Hematopoietic multipotent progenitor cell treated with erythropoietin and hydrocortisone succinate and interleukin-3 and kit ligand, for 17 days (in vitro differentiated cells): ENCODE data around the gene C1QTNF5.
"Not testable (repeated sequence)": the region's sequence is repeated elsewhere in the genome, so short reads cannot be mapped to it uniquely, and the experiment has no call there.

Experiments used
- DNase-seq: peaks from one replicate; pipeline ENCODE4 v3.0.0-alpha.2; 2015; ENCODE audit warnings: low spot score

C1QTNF5 gene

GRCh38 chr11:119340335-119341221 is at the start of gene C1QTNF5:
Gene C1QTNF5, minus strand, starts transcription at chr11:119340883. Its CDS starts 486 bp downstream, at chr11:119340397.
- no peak for DNase-seq

- no peak for DNase-seq
These were observed 49.0 kb upstream of the C1QTNF5 start for GRCh38 chr11:119389611-119390254.

GRCh38 chr11:119388103-119388502 is 47.4 kb upstream of the C1QTNF5 start:
- DNase-seq = no peak

- no peak for DNase-seq
These were observed 43.6 kb upstream of the C1QTNF5 start for GRCh38 chr11:119384332-119384731.

- DNase-seq = not testable (repeated sequence)
These were observed 41.8 kb upstream of the C1QTNF5 start for GRCh38 chr11:119382513-119382912.

- no peak for DNase-seq
These were observed 41.4 kb upstream of the C1QTNF5 start for GRCh38 chr11:119382101-119382500.

GRCh38 chr11:119381181-119381988 is 40.7 kb upstream of the C1QTNF5 start, which contains the start of gene USP2:
Gene USP2, minus strand, starts transcription at chr11:119381690. Its CDS starts 8,210 bp downstream, at chr11:119373480.
- peak; percentile 81 for DNase-seq

GRCh38 chr11:119380827-119381180 is 40.1 kb upstream of the C1QTNF5 start:
- DNase-seq = no peak

GRCh38 chr11:119380160-119380826 is 39.6 kb upstream of the C1QTNF5 start:
- DNase-seq = no peak

GRCh38 chr11:119378851-119379465 is 38.3 kb upstream of the C1QTNF5 start:
- no peak for DNase-seq

- DNase-seq = no peak
These were observed 37.4 kb upstream of the C1QTNF5 start for GRCh38 chr11:119377961-119378667.

- no peak for DNase-seq
These were observed 36.6 kb upstream of the C1QTNF5 start for GRCh38 chr11:119377112-119377901.

GRCh38 chr11:119376197-119376847 is 35.6 kb upstream of the C1QTNF5 start:
- no peak for DNase-seq

- DNase-seq = no peak
These were observed 34.9 kb upstream of the C1QTNF5 start for GRCh38 chr11:119375337-119376196.

GRCh38 chr11:119374632-119375336 is 34.1 kb upstream of the C1QTNF5 start:
- DNase-seq = no peak

- DNase-seq = peak; percentile 49
These were observed 33.4 kb upstream of the C1QTNF5 start for GRCh38 chr11:119373921-119374631.
